HG02623 (cell line): Measurements from ENCODE around the gene ZNF423.
"Not testable (repeated sequence)": the region's sequence is repeated elsewhere in the genome, so short reads cannot be mapped to it uniquely, and the experiment has no call there.

Source experiments
- ATAC-seq: cut with Tn5 transposase; IDR thresholded peaks from one replicate; pipeline ENCODE4 v1.9.1; 2021; ENCODE audit warnings: moderate library complexity; ENCODE audit not compliant: unreplicated experiment

Gene ZNF423

DNA sequence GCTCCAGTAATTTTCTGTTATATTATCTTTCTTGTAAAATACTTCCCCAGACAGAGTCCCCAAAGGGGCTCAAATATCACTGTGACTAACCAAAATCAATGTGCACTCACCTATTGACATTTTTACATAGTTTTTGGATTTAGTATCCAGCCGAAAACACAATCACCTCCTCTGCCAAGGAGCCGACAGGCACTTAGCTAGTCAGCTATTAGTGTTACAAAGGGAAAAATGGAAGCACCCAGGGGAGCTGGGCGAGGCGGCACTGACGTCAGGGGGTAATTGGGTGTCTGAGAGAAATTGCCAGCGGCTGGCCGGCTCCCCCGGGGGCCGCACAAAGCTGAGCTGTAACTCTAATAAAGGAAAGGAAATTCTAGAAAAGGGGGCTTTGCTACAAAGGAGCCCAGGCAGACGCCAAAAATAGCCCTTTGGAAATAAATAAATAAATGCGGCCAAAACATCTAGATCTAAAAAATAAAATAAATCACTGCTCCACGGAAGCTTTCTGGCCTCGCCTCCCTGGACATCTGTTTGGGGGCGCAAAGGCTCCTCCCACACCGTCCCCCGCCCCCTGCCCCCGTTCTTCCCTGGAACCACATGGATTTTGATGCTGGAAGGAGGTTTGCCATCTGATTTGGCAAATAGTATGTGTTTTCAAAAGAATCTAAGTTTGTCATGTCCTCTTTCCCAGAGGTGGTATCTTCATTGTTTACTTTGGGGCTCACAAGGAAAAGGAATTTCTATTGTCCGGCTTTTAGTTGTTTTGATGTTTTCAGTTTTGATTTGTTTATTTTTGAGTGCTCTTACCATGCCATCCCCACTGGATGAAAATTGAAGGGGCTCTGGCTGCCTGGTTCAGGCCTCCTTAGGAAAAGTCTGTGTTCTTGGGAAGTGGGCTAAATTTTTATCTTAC, 156.7 kb downstream of the ZNF423 start:
- ATAC-seq: no peak

DNA sequence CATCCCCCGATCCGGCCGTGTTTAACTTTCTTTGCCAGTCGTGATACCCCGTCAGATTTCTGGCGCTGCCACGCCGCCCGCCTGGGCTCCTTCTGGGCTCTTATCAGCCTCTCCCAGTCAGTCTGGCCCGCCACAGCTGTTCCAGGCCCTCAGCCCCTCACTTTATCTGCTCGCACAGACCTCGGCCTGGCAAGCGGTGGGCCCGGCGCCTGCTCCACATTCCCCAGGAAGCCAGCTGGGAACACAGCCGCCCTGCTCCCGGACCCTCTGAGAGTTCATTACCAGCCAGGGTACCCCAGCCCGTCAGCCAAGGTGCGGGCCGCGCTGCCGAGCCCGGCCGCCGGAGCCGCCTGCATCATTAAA, 157.5 kb downstream of the ZNF423 start:
- ATAC-seq: no peak

DNA sequence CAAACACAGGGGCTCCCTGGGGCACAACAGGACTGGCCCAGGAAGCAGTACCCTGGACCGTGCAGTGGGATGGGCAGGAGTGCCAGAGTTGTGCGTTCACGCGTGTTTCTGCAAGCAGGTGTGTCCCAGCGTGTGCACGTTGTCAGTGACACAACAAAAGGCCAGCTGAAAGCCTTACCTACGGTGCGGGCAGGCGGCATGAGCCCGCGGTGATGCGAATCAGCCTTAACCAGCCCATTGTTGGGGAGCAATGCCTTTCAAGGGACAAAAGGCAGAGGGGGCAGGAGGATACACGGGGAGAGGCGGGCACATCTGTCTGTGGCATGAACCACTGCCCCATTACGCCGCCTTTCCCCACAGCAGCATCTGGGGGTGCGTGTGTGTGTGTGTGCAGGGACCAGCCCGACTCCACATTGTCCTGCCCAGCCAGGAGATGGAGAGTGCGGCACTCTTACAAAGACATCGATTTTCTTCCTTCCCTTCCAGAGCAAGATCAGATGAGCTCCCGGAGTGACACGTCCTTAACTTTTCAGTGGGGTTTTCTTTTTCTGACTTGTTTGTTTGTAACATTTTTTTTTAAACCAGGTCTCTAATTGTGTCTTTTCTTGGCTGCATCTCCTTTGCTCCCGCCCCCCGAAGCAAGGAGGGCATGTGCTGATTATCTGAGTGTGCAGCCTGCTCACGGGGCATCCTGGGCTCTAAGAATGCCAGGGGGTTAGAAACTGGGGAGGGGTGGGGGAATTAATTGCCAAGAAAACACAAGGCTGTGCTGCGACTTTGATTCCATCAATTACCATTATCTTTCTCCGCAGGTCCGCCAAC, 158.1 kb downstream of the ZNF423 start:
- ATAC-seq: no peak

DNA sequence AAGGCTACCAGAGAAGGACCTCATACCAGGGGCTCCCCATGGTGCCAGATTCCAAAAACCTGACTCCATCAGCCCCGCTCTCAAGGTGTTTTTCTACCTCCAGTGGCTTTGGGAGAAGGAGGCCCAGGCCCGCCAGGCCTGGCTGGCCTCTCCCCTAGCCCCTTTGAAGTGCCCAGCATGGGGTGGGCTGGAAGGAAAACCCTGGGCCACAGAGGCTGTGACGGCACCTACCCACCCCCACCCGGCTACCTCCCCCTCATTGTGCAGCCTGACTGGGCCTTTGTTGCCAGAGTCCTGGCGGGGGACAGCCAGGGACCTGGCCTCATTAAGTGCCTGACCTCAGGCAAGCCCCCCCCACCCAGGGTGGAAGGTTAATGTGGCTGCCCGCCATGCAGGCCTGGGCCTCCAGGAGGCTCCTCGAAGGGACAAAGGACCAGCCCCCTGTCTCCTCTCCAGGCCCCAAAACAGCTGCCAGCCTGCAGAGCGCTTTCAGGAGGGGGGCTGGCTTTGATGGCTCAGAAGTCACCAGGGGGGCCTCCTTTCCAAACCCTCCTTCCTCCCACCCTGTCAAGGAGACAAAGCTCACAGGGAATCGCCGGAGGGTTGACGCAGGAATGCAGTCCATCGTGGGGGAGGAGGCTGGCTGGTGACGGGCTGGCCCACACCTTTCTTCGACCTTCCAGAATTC, 159.4 kb downstream of the ZNF423 start:
- no peak for ATAC-seq

DNA sequence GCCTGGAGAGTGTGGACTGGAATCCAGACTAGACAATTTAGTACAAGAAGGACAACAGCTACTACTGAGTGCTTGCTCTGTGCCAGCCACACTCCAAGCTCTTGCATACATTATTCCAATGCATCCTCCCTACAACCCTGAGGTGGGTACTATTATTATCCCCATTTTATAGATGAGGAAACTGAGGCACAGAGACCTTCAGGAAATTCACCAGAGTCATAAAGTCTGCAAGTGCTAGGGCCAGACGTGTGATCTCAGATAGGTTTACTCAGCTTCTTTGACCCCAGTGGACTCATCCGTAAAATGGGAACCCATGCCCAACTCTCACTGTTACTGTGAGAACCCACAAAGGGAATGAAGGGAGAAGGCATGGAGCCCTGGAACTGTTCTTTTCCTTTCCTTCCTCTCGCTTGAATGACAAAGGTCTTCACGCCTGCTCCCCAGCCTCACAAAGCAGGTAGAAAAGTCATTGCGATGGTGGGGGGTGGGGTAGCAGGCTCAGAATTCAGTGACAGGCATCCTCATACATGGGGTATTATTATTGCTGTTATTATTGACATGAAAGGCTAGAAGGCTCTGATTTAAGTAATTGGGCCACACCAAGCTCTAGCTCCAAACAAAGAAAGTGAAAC, 160.0 kb downstream of the ZNF423 start:
- ATAC-seq: no peak

DNA sequence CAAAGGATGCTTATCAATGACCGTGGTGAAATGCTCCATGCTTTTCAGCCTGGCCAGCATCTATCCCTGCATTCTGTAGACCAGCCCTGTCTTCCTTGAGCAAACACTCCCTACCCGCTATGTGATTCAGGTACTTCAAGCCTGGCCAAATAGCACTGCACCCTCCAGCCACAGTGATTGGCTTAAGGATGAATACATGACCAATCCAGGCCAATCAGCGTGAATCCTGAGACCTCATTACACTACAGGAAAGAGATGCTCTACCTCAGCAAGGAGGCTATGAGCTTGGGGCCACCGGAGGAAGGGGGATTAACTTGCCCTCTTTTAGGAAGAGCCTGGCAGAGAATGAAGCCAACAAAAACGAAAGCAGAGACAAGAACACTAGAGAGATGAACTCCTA, 162.5 kb downstream of the ZNF423 start:
- no peak for ATAC-seq

DNA sequence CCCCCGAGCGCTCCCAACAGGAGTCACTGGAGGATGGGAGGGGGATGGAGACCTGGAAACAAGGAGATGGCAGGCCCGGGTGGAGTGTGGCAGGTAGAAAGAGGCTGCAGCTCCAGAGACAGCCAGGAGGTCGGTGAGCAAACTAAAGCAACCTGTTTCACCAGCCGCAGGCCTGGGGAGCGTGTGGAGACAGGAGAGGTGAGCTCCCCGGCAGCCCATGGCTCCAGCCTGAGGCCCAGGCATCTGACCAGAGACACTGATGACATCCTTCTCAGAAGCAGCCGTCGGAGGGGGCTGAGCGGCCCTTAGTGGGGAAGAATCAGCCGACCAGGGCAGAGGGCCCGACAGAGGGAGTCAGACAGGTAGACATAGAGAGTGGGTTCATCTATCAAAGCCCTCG, 165.1 kb downstream of the ZNF423 start:
- ATAC-seq: no peak

DNA sequence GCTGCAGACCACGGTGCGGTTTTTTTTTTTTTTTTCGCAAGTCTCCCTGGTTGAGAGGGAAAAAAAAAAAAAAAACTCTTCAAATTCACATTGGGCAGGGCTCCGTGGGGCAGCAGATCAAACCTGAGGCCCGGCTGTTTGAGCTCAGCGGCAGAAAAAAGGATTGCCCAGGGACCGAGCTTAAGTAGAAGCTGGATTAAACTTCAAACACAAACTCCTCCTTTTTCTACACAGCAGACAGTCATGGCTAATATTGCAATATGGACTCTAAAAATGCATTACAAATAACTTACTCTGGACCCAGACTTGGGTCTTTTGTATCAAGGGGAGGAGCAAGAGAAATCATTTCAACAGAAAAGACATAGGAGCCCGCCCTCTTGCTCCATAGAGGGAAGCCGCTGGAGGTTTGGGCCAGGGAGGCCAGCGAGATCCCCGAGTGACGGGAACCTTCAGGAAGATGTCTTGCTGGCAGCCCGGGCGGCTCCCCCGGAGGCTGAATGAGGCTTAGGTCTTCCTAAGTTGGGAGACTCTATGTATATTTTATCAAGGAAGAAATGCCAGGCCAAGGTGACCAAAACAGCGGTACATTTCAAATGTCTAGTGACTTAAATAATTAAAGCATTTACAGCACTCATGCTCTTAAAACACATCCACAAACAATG, 167.7 kb downstream of the ZNF423 start:
- no peak for ATAC-seq

DNA sequence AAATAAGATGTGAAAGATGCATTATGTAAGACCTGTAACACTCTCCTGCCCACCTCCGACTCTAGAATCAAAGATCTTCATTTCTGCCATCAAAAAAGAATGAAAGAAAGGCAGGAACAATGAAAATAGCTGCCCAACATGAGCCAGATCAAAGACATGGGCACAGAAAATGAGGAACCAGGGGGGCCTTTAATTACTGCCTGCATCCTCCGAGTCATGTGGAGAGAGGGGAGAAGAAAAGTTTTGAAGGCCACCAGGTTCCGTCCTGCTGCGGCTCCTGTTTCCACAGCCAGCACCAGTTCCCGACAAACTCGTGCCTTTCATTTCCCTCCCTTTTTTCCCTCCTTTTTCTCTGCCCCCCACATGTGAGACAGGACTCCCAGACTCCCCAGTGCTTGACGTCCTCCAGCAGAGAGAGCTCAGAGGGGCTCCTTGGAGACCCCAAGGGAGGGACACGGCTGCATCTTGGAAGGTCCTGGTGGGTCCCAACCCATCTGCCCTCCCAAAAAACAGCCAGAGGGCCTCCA, 168.4 kb downstream of the ZNF423 start:
- no peak for ATAC-seq

DNA sequence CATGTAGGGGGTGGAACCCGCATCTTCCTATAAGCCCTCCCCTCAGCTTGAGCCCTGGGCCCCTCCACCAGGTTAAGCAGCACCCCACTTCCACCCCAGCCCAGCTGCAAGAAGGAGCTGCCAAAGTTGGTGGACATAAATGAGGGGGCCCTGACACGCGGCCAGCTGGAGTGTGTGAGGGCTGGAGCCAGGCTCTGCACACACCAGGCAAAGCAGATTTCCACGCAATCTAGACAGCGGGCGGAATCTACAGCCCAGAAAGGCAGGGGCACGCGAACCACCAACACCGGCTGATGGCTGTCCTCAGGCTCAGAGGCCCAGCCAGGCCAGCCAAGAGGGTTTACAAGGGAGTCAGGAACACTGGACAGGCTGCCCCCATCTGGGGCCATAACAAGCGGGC, 171.2 kb downstream of the ZNF423 start:
- no peak for ATAC-seq

DNA sequence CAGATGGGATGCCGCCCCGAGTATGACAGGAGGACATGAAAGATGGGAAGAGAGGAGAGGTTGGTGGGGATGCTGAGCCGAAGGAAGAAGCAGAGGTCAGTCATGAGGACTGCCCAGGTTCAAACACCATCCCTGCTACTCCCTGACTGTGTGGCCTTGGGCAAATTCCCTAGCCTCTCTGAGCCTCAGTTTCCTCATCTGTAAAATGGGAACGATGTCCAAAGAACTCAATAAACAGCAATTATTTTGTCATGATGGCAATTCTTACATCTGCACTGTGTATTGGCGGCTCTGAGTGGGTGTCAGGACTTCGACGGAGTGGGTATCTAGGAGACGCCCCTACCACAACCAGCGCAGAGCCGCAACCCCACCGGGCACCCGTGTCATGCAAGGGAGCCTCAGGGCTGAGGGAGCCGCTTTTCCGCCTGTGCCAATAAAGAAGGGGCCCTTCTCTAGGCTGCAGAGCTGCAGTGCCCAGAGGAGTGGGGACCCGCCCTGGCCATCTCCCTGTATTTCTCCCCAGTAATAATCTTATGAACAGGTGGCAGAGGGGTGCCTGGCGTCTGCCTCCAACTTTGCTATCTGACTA, 173.2 kb downstream of the ZNF423 start:
- ATAC-seq: no peak

DNA sequence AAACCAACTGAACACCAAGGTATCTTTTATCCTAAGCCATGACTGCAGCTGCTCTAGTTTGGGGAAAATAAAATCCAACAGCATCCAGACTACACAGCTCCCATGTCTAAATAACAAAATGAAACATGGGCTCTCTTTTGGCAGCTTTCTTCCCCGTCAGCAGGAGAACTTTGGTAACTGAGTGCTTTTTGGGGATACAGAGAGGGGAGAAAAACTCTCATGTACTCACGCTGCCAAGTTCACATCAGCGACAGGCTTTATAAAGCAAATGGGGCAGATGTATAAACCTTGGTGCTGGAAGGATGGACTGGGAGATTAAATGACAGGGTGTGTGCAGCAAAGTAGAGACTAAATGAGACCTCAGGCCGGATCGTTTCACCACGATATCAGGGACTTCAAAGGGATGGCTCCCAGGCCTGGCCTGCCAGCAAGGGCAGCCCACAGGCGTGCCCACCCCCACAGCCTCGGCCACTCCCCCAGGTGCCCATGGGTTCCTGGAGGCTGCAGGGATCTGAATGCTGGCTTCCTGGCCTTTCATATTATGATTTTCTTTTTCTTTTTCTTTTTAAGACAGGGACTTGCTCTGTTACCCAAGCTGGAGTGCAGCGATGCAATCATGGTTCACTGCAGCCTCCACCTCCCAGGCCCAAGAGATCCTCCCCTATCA, 174.6 kb downstream of the ZNF423 start:
- no peak for ATAC-seq

DNA sequence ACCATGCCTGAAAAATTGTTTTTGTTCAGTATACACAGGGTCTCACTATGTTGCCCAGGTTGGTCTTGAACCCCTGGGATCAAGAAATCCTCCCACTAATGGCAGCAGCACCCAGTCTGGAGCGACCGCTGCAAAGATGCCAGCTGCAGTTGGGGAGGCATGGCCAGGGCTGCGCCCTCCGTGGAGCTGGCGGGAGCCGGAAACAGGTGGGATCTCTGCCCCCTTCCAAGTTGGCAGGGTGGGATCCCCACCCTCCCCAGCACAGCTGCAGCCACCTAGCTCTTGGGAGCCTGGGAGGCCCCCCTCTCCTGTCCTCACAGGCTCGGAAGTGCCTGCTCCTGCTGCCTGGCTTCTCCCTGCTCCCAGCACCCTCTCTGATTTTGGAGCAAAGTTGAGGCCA, 176.8 kb downstream of the ZNF423 start:
- no peak for ATAC-seq

DNA sequence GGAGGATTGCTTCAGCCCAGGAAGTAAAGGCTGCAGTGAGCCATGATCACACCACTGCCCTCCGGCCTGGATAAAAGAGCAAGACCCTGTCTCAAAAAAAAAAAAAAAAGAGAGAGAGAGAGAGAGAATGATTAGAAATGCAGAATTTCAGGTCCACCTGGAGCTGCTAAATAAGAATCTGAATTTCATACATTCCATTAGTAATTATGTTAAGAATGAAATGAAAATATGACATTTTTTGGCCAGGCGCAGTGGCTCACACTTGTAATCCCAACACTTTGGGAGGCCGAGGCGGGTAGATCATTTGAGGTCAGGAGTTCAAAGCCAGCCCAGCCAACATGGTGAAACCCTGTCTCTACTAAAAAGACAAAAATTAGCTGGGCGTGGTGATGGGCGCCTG, 178.3 kb downstream of the ZNF423 start:
- ATAC-seq: not testable (repeated sequence)

DNA sequence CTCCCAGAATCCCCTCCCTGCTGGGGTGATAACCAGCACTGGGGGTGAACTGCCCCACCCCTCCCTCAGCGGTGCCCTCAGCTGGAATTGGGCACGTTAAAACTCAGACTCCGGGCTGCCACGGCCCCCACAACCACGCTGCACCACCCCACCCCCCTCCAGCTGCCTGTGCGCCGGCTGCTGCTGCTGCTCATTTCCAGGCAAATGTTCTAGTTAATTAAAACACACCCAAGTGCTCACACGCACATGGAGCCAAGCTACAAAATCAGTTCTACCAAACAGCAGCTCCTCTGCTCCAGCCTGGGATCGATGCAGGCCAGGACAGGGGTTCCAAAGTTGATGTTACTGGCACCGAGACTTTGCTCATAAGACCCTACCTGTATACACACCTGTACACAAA, 180.5 kb downstream of the ZNF423 start:
- ATAC-seq: no peak

DNA sequence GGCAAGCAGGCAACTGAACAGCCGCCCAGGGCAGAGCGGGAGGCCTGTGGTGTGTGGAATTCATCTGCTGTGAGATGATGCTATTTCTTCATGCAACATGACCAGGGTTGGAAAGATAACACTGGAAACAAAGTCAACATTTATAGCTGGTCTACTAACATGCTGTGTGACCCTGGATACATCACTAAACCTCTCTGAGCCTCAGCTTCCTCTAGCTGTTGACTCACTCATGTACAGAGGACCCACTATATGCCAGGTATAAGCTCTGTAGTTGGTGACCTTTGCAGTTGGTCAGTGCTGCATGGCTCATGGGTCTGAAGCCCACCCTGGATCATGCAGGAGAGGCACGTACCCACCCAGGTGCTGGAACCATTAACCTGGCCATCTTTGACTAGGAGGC, 180.9 kb downstream of the ZNF423 start:
- no peak for ATAC-seq

DNA sequence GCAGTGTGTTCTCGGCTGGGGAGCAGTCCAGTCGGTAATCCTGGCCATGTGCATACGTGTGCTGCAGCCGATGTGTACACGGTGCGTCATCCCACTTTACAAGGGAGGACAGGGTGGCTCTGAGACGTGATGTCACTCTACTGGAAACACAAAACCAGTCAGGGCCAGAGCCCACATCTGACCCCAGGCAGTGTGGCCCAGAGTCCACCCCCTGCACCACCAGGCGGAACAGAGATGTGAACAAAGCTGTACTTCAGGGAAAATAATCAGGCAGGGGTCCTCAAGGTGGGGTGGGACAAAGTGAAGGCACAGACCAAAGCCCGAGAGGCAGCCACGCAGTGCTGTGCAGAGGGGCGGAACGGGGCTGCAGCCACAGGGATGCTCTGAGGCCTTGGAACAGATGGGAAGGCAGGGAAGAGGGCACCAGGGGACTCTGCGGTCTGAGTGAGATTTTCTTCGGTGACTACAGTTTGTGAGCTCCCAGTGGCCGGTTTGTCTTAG, 181.5 kb downstream of the ZNF423 start:
- ATAC-seq: no peak

DNA sequence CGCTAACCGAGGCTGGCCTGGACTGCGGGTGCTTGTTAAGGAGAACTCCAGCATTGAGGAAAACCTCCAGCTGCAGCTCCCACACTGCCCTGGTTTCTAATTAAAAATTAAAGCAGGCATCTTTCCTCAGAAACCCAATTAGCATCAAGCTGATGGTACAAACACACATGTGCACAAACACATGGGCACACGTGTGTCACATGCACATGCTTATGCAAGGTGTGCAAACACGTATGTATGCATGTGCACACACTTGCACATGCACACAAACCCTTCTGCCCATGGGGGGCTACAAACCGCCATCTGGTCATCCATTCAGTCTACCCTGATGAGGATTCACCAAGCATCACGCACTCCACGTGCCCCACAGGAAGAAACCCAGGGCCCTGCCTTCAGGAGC, 182.5 kb downstream of the ZNF423 start:
- ATAC-seq: no peak

DNA sequence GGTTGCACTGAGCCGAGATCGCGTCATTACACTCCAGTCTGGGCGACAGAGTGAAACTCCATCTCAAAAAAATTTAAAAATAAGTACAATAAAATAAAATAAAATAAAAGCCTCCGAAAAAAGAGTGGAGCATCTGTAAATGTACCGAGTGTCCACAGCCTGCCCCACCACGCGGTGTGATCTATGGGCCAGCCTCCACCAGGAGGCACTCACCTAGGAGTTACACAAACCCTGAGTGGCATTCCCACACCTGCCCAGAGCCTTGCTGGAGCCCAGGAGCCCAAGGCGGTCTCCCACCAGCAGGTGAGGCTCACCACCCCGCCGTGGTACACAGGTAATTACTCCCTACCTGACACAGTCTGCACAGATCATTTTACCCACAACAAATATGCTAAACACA, 183.2 kb downstream of the ZNF423 start:
- no peak for ATAC-seq
